ENCODE results near the gene DCANP1. TPM values are rescaled to one million over a fixed set of nuclear protein-coding genes. Genes with fewer than 3 reads are reported as not detected.
A peak's percentile ranks its signal among the peaks of the same experiment; 100 is the strongest.

Gene DCANP1
- total and polyA plus RNA-seq, 11 donors, result 0.11 TPM; not detected in 10

- ATAC-seq (no peak), DNase-seq (no peak)
- Histone ChIP-seq H3K27ac (no peak overlapping the region), H3K36me3 (no peaks in the 10 kb centered on the region), H3K4me1 (no peaks in the 10 kb centered on the region), H3K9me3 (no peaks in the 10 kb centered on the region), H3K27me3 (peaks cover 4 to 69% (median 24%) of the 10 kb centered on the region in 9 donors), H3K4me3 (no peak overlapping the region)
- 72 to 83% (median 77%) methylated on average over 4 of the region's 4 CpGs for WGBS, 4 donors
- TF ChIP-seq CTCF (IDR thresholded peaks at IDR 0.05), result no peak
- TF ChIP-seq POLR2A (IDR thresholded peaks at IDR 0.05), result no peak
- intact Hi-C loops (cut with DNase I), result no loop called here
These were observed 31.8 kb upstream of the DCANP1 start for GRCh38 chr5:135478938-135479337.

GRCh38 chr5:135477613-135478066 lies 30.5 kb upstream of the DCANP1 start:
- no peak overlapping the region for H3K27ac ChIP-seq
- no peak for DNase-seq
- H3K9me3 ChIP-seq, result no peaks in the 10 kb centered on the region
- intact Hi-C loops (cut with DNase I), result no loop called here
- H3K4me1 ChIP-seq, result no peaks in the 10 kb centered on the region
- H3K27me3 ChIP-seq, result peaks cover 4 to 82% (median 29%) of the 10 kb centered on the region in 9 donors
- no peak for ATAC-seq
- no peaks in the 10 kb centered on the region for H3K36me3 ChIP-seq
- no peak for TF ChIP-seq CTCF (IDR thresholded peaks at IDR 0.05)
- no peak for TF ChIP-seq POLR2A (IDR thresholded peaks at IDR 0.05)
- 37 to 53% (median 44%) methylated on average over 8 to 14 of the region's 14 CpGs for WGBS, 4 donors
- H3K4me3 ChIP-seq, result no peak overlapping the region

- ATAC-seq (no peak), DNase-seq (no peak)
- intact Hi-C loops (cut with DNase I), result no loop called here
- no peaks in the 10 kb centered on the region for H3K9me3 ChIP-seq
- no peak overlapping the region for H3K27ac ChIP-seq
- no peaks in the 10 kb centered on the region for H3K4me1 ChIP-seq
- peaks cover 4 to 90% (median 29%) of the 10 kb centered on the region in 9 donors for H3K27me3 ChIP-seq
- no peak for TF ChIP-seq POLR2A (IDR thresholded peaks at IDR 0.05)
- no peak for TF ChIP-seq CTCF (IDR thresholded peaks at IDR 0.05)
- no peak overlapping the region for H3K4me3 ChIP-seq
- no peaks in the 10 kb centered on the region for H3K36me3 ChIP-seq
- 30 to 35% (median 34%) methylated on average over 21 to 24 of the region's 24 CpGs for WGBS, 4 donors
These were observed 29.8 kb upstream of the DCANP1 start for GRCh38 chr5:135476615-135477581.

GRCh38 chr5:135473956-135474670 lies 27.0 kb upstream of the DCANP1 start:
- no peak for TF ChIP-seq POLR2A (IDR thresholded peaks at IDR 0.05)
- no peak for TF ChIP-seq CTCF (IDR thresholded peaks at IDR 0.05)
- Histone ChIP-seq H3K4me1 (no peaks in the 10 kb centered on the region), H3K27ac (no peak overlapping the region), H3K4me3 (no peak overlapping the region), H3K27me3 (peaks cover 4 to 92% (median 32%) of the 10 kb centered on the region in 9 donors), H3K36me3 (no peaks in the 10 kb centered on the region), H3K9me3 (no peaks in the 10 kb centered on the region)
- 70 to 75% (median 73%) methylated on average over 11 to 12 of the region's 12 CpGs for WGBS, 4 donors
- no peak for ATAC-seq
- intact Hi-C loops (cut with DNase I), result no loop called here
- peak in 1 of 5 donors; percentile 14 for DNase-seq

Measured in heart left ventricle (tissue), 16 donors.